GM18951 (cell line): Measurements from ENCODE around the gene STAT6.

Source experiments
- POLR2A ChIP-seq: IDR thresholded peaks from 4 replicates; pipeline ENCODE4 v1.6.1; 2011; ENCODE audit warnings: mild to moderate bottlenecking; ENCODE audit not compliant: insufficient read length, insufficient read depth; ENCODE audit errors: extremely low read depth
- in situ Hi-C: fragments of 300-500 bp; cut with MboI; formaldehyde crosslinking; loops from one replicate; pipeline ENCODE4 v1.12.0; 2022; ENCODE audit warnings: low sequenced_read_pairs, mixed read lengths, inconsistent platforms; ENCODE audit not compliant: unreplicated experiment

The STAT6 gene

DNA sequence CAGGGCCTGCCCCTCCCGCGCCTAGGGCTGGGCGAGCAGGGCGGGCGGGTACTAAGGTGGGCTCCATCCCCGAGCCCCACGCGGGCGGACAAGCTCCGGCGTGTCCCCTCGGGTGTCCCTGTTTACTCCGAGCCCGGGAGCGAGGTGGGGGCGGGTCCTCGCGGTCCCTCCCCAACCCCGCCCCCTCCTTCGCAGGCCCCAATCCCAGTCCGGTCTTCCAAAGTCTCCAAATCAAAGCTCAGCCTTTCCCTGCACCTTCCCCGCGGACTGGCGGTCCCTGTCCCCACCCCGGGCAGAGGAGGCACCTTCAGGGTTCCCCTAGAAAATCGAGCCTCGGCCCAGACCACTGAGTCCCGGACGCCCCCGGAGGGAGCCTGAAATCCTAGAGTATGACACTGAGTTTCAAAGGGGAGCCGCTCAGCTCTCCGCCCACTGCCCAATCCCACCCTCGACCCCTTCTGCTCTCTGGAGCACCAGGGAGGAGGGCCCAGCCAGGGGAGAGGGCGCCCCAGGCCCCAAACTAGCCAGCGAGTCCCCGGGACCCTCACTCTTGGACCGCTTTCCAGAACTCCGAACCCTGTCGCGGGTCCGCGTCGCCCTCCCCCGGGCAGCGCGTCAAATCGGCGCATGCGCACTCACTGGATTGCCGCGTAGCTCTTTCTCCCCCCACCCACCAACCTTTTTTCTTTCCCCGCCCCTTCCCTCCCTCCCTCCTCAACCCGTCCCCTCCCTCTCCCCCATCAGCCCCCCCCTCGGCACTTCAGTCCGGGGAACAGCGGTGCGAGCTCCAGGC, 16.8 kb upstream of the STAT6 start, which contains the start of gene LRP1:
TSS of gene LRP1 (plus strand) at position 758 of the 793 bp plus-strand sequence. CDS start 482 bp downstream, outside the sequence.
- TF ChIP-seq POLR2A = no peak
- in situ Hi-C loops = no loop called here

DNA sequence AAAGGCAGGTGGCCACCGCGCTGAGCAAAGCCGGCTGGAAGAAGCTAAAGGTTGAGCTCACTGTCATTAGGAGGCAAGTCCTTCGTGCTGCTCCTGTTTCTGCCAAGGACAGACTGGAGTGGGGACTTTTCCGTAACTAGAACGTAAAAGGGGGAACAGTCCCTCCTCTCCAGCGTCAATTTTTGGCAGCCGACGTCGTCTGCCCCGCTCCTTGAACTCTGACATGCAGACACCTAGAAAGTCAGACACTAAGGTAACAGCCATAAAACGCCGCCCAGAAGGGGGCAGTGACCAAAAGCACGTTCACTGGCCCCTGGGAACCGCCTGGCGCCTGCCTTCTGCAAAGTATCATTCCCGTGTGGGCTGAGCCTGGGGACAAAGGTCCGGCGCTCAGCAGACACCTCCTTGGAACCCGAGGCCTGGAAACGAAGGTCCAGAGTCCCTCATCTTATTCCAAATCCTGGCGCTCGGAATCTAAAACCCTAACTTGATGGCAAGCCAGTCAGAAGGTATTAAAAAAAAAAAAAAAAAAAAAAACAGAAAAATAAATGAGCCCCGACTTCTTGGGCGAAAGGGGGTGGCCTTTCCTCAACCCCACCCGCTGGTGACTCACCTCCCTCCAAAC, 16.1 kb upstream of the STAT6 start:
- no peak for TF ChIP-seq POLR2A
- in situ Hi-C loops = no loop called here

DNA sequence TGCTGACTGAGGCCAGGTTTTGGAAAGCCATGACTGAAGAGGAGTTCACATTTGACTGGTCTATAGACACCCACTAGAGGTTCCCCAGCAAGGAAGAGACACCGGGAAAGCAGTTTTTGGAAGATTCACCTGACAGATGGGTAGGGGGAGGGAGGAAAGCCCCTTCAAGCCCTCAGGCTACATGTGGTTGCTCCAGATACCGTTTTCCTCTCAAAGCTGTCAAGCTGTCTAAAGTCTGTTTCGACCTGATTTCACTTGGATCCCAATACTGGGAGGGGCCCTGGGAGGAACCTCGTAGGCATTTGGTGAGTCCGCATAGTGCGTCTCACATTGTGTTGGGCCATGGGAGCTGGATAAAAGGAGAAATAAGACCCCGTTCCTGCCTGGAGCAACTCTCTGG, 15.4 kb upstream of the STAT6 start:
- in situ Hi-C loops = no loop called here
- no peak for TF ChIP-seq POLR2A

DNA sequence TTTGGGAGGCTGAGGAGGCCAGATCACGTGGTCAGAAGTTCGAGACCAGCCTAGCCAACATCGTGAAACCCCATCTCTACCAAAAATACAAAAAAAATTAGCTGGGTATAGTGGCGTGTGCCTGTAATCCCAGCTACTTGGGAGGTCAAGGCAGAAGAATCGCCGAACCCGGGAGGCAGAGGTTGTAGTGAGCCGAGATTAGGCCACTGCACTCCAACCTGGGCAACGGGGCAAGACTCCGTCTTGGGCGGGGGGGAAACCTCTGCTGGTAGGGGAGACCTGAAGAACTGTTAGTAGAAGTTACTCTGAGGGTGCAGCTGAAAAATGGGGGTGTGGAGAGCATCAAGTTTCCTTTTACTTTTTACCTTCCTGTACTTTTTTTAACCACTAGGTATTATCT, 14.9 kb upstream of the STAT6 start:
- in situ Hi-C loops = no loop called here
- TF ChIP-seq POLR2A = no peak

DNA sequence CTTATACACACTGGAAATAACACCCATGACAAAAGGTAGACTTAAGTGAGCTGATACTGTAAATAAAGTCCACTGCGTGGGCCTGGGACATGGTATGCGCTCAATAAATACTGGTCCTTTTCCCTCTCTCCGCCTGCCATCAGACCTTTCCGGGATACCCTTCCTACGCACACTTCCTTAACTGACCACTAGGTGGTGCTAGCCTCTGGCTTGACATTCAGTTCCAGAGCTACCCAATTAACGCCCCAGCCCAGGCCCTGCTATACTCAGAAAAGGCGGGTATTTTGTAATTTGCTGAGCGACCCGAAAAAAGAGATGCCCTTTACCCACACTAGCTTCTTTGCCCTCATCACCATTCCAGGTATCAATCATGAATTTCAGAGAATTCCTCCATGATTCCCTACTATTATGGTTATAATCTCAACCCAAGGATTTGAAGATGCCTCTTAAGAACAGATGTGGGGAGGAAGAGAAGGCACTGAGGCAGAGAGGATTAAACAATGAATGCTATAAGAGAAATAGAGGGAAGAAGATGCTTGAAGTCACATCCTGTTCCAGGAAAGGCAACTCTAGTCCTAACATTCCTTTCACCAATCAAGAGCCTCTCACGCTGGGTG, 13.2 kb upstream of the STAT6 start:
- in situ Hi-C loops = loop anchor here (5.0 kb wide), 1 partner anchor 53 kb away; no protein-coding TSS in a partner anchor
- TF ChIP-seq POLR2A = no peak

DNA sequence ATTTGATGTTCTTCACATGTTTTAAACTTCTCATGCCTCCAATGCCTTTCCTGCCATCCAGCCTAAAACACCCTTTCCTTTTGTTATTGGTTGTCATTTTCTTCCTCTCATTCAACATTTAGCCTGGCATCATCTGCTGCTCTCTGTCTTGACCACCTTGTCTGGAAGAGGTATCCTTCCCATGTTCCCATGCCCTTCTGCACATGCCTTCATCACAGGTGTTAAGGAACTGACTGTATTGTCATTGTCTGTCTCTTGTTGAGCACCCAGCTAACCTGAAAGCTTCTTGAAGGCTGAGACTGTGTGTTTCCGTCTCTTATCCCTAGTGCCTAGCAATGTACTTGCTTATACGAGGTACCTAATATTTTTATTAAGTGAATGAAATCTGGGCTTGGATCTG, 12.7 kb upstream of the STAT6 start:
- no peak for TF ChIP-seq POLR2A
- in situ Hi-C loops = loop anchor here (5.0 kb wide), 1 partner anchor 53 kb away; no protein-coding TSS in a partner anchor

DNA sequence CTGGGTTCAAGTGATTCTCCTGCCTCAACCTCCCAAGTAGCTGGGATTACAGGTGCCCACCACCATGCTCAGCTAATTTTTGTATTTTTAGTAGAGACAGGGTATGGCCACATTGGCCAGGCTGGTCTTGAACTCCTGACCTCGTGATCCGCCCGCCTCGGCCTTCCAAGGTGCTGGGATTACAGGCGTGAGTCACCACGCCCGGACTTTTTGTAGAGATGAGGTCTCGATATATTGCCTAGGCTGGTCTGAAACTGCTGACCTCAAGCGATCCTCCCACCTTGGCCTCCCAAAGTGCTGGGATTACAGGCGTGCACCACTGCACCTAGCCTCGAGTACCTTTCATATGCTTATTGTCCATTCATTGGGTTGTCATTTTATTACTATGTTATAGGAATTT, 9.6 kb upstream of the STAT6 start:
- in situ Hi-C loops = loop anchor here (5.0 kb wide), 1 partner anchor 57 kb away; no protein-coding TSS in a partner anchor

DNA sequence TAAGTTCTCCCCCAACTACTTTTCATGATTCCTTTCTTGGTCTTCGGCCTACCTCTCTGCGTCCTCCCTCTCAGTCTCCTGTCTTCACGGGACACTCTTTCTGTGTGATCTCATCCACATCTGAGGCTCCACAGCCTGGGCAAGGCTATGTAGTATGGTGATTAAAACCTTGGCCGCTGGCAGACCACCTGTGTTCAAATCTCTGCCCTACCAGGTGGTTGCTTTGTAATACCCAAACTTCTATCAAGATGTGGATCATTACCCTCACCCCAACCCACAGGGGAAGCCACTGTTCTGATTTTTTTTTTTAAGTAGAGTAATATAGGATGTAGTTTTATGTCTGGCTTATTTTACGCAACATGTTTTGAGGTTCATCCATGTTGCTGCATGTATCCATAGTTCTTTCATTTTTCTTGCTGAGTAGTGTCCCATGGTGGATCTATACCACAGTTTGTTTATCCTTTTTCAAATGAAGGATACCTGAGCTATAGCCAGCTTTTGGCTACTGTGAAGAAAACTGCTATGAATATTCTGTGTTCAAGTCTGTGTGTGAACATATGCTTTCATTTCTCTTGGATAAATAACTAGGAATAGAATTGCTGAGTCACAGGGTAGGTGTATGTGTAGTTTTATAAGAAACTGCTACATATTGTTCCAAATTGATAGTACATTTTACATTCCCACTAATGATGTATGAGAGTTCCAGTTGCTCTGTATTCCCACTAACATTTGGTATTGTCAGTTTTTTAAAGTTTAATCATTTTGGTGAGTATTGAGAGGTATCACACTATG, 8.3 kb upstream of the STAT6 start:
- no peak for TF ChIP-seq POLR2A
- in situ Hi-C loops = loop anchor here (5.0 to 10.0 kb wide), 2 partner anchors 58 to 115 kb away; partner anchors contain the start of gene ZBTB39

DNA sequence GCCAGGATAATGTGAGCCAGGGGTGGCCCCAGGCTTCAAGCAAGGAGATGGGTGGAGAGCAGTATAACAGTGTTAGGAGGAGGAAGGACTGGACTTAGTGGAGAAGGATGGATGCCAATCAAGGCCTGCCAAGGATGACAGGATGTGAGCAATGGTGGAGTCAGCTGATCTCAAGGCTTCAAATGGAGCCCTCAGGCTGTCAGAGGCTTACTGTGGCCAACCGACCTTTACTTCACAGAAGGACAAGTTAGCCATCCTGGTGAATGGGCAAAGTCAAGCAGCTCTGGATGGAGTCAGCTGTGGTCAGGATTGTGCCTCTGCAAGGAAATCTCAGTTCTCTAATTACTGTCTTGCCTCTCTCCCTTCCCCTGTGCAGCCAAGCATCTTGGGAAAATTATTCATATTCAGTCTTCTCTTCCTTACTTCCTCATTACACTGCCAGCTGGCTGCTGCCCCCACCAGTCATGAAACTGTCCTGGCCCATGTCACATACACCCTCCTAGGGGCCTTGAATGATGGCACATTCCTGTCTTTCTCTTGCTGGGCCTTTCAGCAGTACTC, 7.6 kb upstream of the STAT6 start:
- no peak for TF ChIP-seq POLR2A
- in situ Hi-C loops = loop anchor here (10.0 kb wide), 1 partner anchor 114 kb away; the partner anchor contains the start of gene ZBTB39

DNA sequence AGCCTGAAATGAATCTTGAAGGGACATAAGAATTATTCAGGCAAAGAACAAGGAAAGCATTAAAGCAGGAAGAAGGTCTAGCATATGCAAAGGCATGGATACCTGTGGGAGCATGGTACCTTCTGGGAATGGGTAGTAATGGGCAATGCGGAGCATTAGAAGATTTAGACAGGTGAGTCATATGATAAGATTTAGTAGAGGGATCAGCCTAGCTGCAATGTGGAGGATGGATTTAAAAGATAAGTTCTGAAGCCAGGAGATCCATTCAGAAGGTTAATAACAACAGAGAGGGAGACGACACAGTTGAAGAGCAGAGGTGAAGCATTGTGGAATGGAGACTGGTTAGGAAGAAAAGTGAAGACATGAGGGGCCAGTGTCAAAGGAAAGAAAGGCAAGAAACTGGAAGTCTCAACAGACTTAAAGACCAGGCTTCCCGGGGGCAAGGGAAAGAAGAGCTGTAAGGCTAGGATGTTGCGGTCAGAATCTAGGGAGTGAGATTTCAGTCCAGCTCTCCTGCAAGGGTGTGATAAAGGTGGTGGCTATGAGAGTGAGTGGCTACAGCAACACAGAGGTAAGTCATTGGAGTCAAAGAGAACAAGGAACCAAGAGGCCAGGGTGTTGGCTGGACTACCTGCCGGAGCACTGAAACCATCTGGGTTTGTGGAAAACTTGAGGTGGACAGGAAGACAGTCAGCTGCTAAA, 5.6 kb upstream of the STAT6 start:
- no peak for TF ChIP-seq POLR2A
- in situ Hi-C loops = loop anchor here (10.0 kb wide), 1 partner anchor 112 kb away; the partner anchor contains the start of gene ZBTB39

DNA sequence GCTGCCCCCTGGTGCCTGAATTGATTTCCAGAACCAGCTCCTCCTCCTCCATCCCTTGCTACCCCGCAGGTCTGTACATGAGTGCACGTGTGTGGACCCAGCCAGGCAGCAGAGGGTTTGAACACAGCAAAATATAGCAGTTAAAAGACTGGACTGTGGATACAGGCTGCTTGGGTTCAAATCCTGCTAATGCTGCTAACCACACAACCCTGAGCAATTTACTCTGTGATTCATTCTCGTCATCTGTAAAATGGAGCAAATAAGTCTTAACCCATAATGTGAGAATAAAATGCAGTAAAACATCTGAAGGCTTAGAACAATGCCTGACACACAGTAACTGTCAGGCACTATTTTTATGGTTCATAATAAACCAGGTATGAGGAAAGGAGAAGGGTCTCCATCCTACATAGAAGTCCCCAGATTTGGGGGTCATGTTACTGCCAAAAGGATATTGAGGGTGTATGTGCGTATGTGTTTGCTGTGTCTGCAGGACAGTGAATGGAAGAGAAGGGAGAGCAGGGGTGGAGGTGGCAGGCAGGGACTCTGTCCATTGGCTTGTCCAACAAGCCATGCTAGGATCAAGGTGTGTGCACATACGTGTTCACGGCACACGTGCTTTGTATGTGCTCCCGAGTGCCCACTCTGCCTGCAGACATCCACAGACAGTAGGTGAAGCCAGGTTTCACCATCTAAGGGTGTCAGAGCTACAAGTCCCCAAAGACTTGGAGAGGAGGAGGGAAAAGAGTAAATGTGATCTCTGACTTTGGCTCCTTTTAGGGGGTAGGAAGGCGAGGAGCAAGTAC, 1.5 kb upstream of the STAT6 start:
- TF ChIP-seq POLR2A = no peak
- in situ Hi-C loops = loop anchor here (10.0 kb wide), 1 partner anchor 108 kb away; the partner anchor contains the start of gene ZBTB39
